Left lung (tissue), 10 donors: ENCODE results near the gene TMUB2. TPM values are rescaled to one million over a fixed set of nuclear protein-coding genes. Genes with fewer than 3 reads are reported as not detected.

ENCODE experiments used
- ATAC-seq: fragments of 200-7000 bp; cut with Tn5 transposase; one replicate; pipeline ENCODE4 v1.9.1; 2020; ENCODE audit warnings: moderate library complexity
- DNase-seq, 4 donors: peaks; one replicate each; pipeline ENCODE4 v3.0.0-alpha.2; 2013 to 2020
- H3K27ac ChIP-seq, 2 donors: fragments of 200-600 bp; sonication (generic) in 1 of 2; one replicate each; pipeline versions ENCODE4 v1.5.0 to v1.8.0; 2020 to 2021
- H3K27me3 ChIP-seq, 2 donors: fragments of 200-600 bp; sonication (generic) in 1 of 2; one replicate each; pipeline versions ENCODE4 v1.5.0 to v1.8.0; 2020 to 2021
- H3K36me3 ChIP-seq, 2 donors: fragments of 200-600 bp; sonication (generic) in 1 of 2; one replicate each; pipeline versions ENCODE4 v1.5.0 to v1.8.0; 2020 to 2021
- H3K4me1 ChIP-seq, 2 donors: fragments of 200-600 bp; one replicate each; pipeline ENCODE4 v1.8.0; 2021
- H3K4me3 ChIP-seq, 2 donors: fragments of 200-600 bp; sonication (generic) in 1 of 2; one replicate each; pipeline versions ENCODE4 v1.5.0 to v1.8.0; 2020 to 2021; ENCODE audit warnings: mild to moderate bottlenecking in 1 of 2
- H3K9me3 ChIP-seq, 2 donors: fragments of 200-600 bp; sonication (generic) in 1 of 2; one replicate each; pipeline versions ENCODE4 v1.5.0 to v1.8.0; 2020 to 2021
- CTCF ChIP-seq, 2 donors: fragments of 200-600 bp; sonication (generic) in 1 of 2; IDR thresholded peaks; one replicate each; pipeline versions ENCODE4 v1.5.0 to v1.8.0; 2021; ENCODE audit warnings: antibody characterized with exemption in 2 of 2
- intact Hi-C, 2 donors: fragments of 100-400 bp; cut with DNase I; formaldehyde crosslinking; loops; one replicate each; pipeline versions ENCODE4 v1.11.2 to v1.14.2; 2022
- polyA plus RNA-seq, 6 donors: library from polyadenylated mRNA; unstranded; fragments of 120-200 nt; gene quantifications; one replicate each; pipeline ENCODE4 v1.2.1, GENCODE V29; 2013; ENCODE audit not compliant: insufficient read length in 6 of 6
- total RNA-seq, 2 donors: library from RNA; stranded (reverse); fragmentation: NEBNext Ultra II Directional; extraction: Animal tissue kit (Norgen Biotek cat#: 25700); gene quantifications; one replicate each; pipeline ENCODE4 v1.2.1, GENCODE V29; 2021
- donor health status: DM: no; HTN: yes; CAD: no.
- donor health status: DM: no; HTN: no; CAD: no.

The TMUB2 gene
- total and polyA plus RNA-seq, 8 donors: 33.6 to 56.7 (median 52.1) TPM

DNA sequence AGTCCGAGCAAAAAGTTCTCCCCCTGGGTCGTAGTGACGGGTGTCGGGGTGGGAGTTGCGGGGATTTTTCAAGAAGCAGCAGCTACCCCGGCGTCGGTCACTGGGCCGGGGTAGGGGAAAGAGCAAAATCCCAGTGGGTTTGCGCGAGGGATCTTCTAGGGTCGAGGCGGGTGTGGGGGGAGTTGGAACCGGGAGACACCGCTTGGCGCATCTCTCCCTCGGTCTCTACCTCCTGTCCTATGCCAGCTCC, 35.0 kb downstream of the TMUB2 start:
- DNase-seq (no peak), ATAC-seq (no peak)
- intact Hi-C loops: no loop called here

DNA sequence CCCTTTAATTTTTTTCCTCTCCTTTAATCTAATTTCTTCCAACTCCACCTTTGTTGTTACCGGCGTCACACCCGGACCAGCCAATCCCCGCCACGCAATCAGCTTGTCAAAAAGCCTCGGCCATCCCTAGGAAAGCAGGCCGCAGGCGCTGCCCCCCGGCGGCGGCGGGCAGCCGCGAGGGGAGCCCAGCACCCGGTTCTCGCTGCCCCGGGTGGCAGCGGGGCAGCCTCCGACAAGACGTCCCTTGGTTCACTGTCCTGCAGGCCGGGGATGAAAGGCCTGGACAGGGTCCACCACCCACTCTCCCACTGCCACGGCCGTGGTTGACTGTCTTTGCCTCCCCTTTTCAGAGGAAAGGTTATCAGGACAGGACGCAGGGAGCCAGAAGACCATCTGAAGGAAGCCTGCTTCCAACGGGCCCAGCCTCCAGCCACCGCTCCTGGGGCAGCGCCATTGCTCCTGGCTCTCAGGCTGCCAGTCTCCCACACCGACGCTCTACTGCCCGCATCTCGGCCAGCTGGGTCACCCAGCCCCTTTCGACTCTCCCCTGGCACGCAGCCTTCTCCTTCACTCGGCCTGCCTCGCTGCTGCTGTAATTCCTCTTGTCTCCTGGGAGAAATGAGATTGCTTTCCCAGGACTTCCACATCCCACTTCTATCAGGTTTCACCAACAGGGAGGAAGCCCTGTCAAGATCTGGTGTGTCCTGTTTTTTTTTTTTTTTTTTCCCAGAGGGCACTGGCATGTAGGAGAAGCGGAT, 35.5 kb downstream of the TMUB2 start:
- H3K27me3 ChIP-seq: no peaks in the 10 kb centered on the region
- H3K9me3 ChIP-seq: no peaks in the 10 kb centered on the region
- peaks cover 18 to 36% of the 10 kb centered on the region in 2 donors for H3K4me1 ChIP-seq
- peak overlapping the region; percentile 96 to 97 for H3K27ac ChIP-seq
- peaks cover 0 to 2% of the 10 kb centered on the region in 2 donors for H3K36me3 ChIP-seq
- H3K4me3 ChIP-seq: peak overlapping the region; percentile 67 to 80
- peak; percentile 59 to 91 (median 82) for DNase-seq
- intact Hi-C loops: no loop called here
- no peak for TF ChIP-seq CTCF (IDR thresholded peaks at IDR 0.05)
- peak; percentile 51 for ATAC-seq

More for the DNA sequence above, 35.0 kb downstream of the TMUB2 start:
- Histone ChIP-seq H3K27me3 (no peaks in the 10 kb centered on the region), H3K9me3 (no peaks in the 10 kb centered on the region), H3K27ac (peak overlapping the region; percentile 96 to 97), H3K36me3 (peaks cover 0 to 7% of the 10 kb centered on the region in 2 donors), H3K4me3 (peak overlapping the region; percentile 67 to 80), H3K4me1 (peaks cover 23 to 42% of the 10 kb centered on the region in 2 donors)
- TF ChIP-seq CTCF (IDR thresholded peaks at IDR 0.05): no peak

DNA sequence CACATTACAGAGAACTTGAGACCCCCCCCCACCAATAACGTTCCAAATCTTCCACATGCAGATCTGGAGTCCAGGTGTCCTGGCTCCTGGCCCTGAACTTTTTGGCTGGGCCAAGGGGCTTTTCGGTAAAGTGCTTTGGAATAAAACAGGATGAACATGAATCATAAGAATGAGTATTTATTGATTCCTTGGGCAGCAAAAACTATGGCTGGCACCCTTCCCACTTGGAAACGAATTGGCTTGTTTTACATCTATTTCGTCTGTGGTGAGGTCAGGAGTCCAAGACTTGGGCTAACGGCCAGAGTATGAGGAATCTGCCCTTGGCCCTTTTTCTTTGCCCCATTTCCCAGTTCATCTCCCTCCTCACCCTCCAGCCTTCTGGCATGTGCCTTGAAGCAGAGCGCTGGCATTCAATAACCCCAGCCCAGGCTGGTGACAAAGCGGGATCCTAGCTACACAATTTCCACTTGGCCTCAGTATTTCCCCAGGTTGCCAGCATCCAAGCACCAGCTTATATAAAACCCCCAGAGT, 36.8 kb downstream of the TMUB2 start:
- Histone ChIP-seq H3K9me3 (no peaks in the 10 kb centered on the region), H3K27ac (no peak overlapping the region), H3K36me3 (no peaks in the 10 kb centered on the region), H3K4me1 (peaks cover 8 to 26% of the 10 kb centered on the region in 2 donors), H3K27me3 (no peaks in the 10 kb centered on the region), H3K4me3 (no peak overlapping the region)
- no peak for TF ChIP-seq CTCF (IDR thresholded peaks at IDR 0.05)
- ATAC-seq (no peak), DNase-seq (no peak)
- intact Hi-C loops: no loop called here

DNA sequence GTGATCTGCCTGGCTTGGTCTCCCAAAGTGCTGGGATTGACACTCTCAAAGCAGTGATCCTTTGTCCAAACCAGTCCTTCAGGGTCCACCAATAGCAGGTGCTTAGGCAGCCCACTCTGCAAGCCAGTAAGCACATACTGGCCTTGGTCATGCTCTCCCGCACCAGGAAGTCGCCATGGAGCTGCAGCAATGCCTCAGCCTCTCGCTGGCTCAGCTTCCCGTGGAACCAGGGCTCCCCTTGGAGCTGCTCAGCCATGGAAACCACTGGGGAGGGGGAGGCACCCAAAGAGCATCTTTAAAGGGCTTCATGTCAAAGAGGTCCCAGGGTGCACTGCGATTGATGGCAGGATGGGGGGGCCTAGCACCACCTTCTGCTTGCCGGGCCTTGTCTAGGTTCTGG, 42.3 kb downstream of the TMUB2 start:
- intact Hi-C loops: no loop called here
- no peak overlapping the region for H3K4me3 ChIP-seq
- no peaks in the 10 kb centered on the region for H3K27me3 ChIP-seq
- TF ChIP-seq CTCF (IDR thresholded peaks at IDR 0.05): no peak
- DNase-seq: no peak
- H3K36me3 ChIP-seq: no peaks in the 10 kb centered on the region
- H3K4me1 ChIP-seq: no peaks in the 10 kb centered on the region
- H3K27ac ChIP-seq: no peak overlapping the region
- H3K9me3 ChIP-seq: no peaks in the 10 kb centered on the region
- no peak for ATAC-seq

GRCh38 chr17:44230140-44230539, 43.4 kb downstream of the TMUB2 start:
- DNase-seq: no peak

More at GRCh38 chr17:44230140-44230539, 43.4 kb downstream of the TMUB2 start:
- H3K4me1 ChIP-seq: no peaks in the 10 kb centered on the region
- H3K9me3 ChIP-seq: no peaks in the 10 kb centered on the region
- intact Hi-C loops: no loop called here
- H3K36me3 ChIP-seq: no peaks in the 10 kb centered on the region
- no peak overlapping the region for H3K27ac ChIP-seq
- TF ChIP-seq CTCF (IDR thresholded peaks at IDR 0.05): no peak
- ATAC-seq: no peak
- no peak overlapping the region for H3K4me3 ChIP-seq
- no peaks in the 10 kb centered on the region for H3K27me3 ChIP-seq
